Suprapubic skin (tissue), 4 donors: ENCODE data around the gene DNAH8.

Experiments
- CTCF ChIP-seq, 2 donors: fragments of 200-600 bp in 1 of 2; fragments of 450-650 bp in 1 of 2; sonication (generic) in 1 of 2; IDR thresholded peaks; one replicate each; pipeline ENCODE4 v1.5.1; 2016 to 2019; ENCODE audit warnings: antibody characterized with exemption in 2 of 2, mild to moderate bottlenecking in 1 of 2, moderate library complexity in 1 of 2
- POLR2A ChIP-seq, 2 donors: fragments of 450-650 bp; IDR thresholded peaks; one replicate each; pipeline ENCODE4 v1.6.1; 2017; ENCODE audit warnings: antibody characterized with exemption in 2 of 2, mild to moderate bottlenecking in 2 of 2, moderate library complexity in 2 of 2
- POLR2AphosphoS5 ChIP-seq, 3 donors: sonication (generic); formaldehyde crosslinking; IDR thresholded peaks; one replicate each; pipeline ENCODE4 v1.6.1; 2017; ENCODE audit warnings: antibody characterized with exemption in 3 of 3

- TF ChIP-seq CTCF (IDR thresholded peaks at IDR 0.05) (no peak), POLR2A (IDR thresholded peaks at IDR 0.05) (no peak), POLR2AphosphoS5 (IDR thresholded peaks at IDR 0.05) (no peak)
These were observed 301.9 kb downstream of the DNAH8 start for GRCh38 chr6:39016839-39017546.
